B cell (primary cell): ENCODE results near the gene ABI2. TPM values are rescaled to one million over a fixed set of nuclear protein-coding genes. Genes with fewer than 3 reads are reported as not detected.

ENCODE experiments used
- ATAC-seq: fragments of 200-7000 bp; cut with Tn5 transposase; one replicate; pipeline ENCODE4 v1.10.0; 2021; ENCODE audit warnings: low read depth, mild to moderate bottlenecking, moderate number of reproducible peaks, moderate library complexity
- CTCF ChIA-PET: fragments of 350-600 bp; sonication (Branson Sonifier 250); formaldehyde crosslinking; loops from one replicate; lab custom pipeline; 2021; ENCODE audit warnings: antibody characterized with exemption, inconsistent platforms; lab: Charles Lee
- POLR2A ChIA-PET: fragments of 350-600 bp; sonication (Branson Sonifier 250); formaldehyde crosslinking; loops from one replicate; lab custom pipeline; 2021; ENCODE audit warnings: antibody characterized with exemption; lab: Charles Lee
- DNase-seq: peaks from one replicate; pipeline ENCODE4 v3.0.0; 2013
- H2AFZ ChIP-seq: 2 replicates; pipeline ENCODE4 v1.6.1; 2012; ENCODE audit warnings: mild to moderate bottlenecking, low read depth, low read length; ENCODE audit not compliant: insufficient read depth, poor library complexity, severe bottlenecking
- H3K27ac ChIP-seq, 2 donors: 1 replicate in 1 of 2; 2 replicates in 1 of 2; pipeline ENCODE4 v1.5.1; 2012 to 2013; ENCODE audit warnings: low read length in 2 of 2, mild to moderate bottlenecking in 2 of 2, moderate library complexity in 1 of 2
- H3K27me3 ChIP-seq, 4 experiments: fragments of 200-600 bp in 1 of 4; sonication (generic) in 1 of 4; replicated peaks in 1 of 4; 1 replicate in 2 of 4; 2 replicates in 2 of 4; pipeline versions ENCODE4 v1.6.1 to v1.7.0; 2013 to 2016; ENCODE audit warnings: low read length in 3 of 4, mild to moderate bottlenecking in 2 of 4, mixed read lengths in 1 of 4, moderate library complexity in 1 of 4; ENCODE audit not compliant: insufficient read depth in 4 of 4, control insufficient read depth in 3 of 4; ENCODE audit errors: control extremely low read depth in 1 of 4
- H3K36me3 ChIP-seq, 2 experiments: replicated peaks in 1 of 2; 1 replicate in 1 of 2; 2 replicates in 1 of 2; pipeline versions ENCODE4 v1.6.1 to v1.7.1; 2013; ENCODE audit warnings: low read length in 1 of 2; ENCODE audit not compliant: insufficient read depth in 2 of 2, control insufficient read depth in 1 of 2; ENCODE audit errors: control extremely low read depth in 1 of 2, extremely low read depth in 1 of 2
- H3K4me1 ChIP-seq, 2 donors: fragments of 200-600 bp in 1 of 2; sonication (generic) in 1 of 2; 1 replicate in 1 of 2; 2 replicates in 1 of 2; pipeline versions ENCODE4 v1.5.1 to v1.6.1; 2013 to 2017; ENCODE audit warnings: low read length in 2 of 2; ENCODE audit not compliant: control insufficient read depth in 2 of 2, insufficient read depth in 2 of 2
- H3K4me2 ChIP-seq: replicated peaks from 2 replicates; pipeline ENCODE3; 2012; ENCODE audit warnings: mild to moderate bottlenecking, low read depth, low read length; ENCODE audit not compliant: poor library complexity, severe bottlenecking
- H3K4me3 ChIP-seq, 5 experiments: fragments of 200-600 bp in 1 of 5; sonication (generic) in 1 of 5; 1 replicate in 3 of 5; 2 replicates in 2 of 5; pipeline versions ENCODE4 v1.5.1 to v1.7.0; 2011 to 2016; ENCODE audit warnings: low read length in 4 of 5, mild to moderate bottlenecking in 4 of 5, low read depth in 2 of 5, control low read depth in 1 of 5, moderate library complexity in 1 of 5; ENCODE audit not compliant: insufficient read depth in 1 of 5; ENCODE audit errors: control extremely low read depth in 1 of 5, extremely low read depth in 1 of 5
- H3K79me2 ChIP-seq: fragments of 200-600 bp; sonication (generic); one replicate; pipeline ENCODE4 v1.6.0; 2016; ENCODE audit warnings: low read length; ENCODE audit not compliant: control insufficient read depth, insufficient read depth
- H3K9ac ChIP-seq: fragments of 200-600 bp; sonication (generic); 2 replicates; pipeline ENCODE4 v1.6.1; 2017; ENCODE audit warnings: mild to moderate bottlenecking, low read length, moderate library complexity
- H3K9me3 ChIP-seq, 3 donors: one replicate each; pipeline versions ENCODE4 v1.6.1 to v1.7.1; 2013; ENCODE audit warnings: low read length in 2 of 3; ENCODE audit not compliant: control insufficient read depth in 2 of 3, insufficient read depth in 1 of 3; ENCODE audit errors: control extremely low read depth in 1 of 3
- H4K20me1 ChIP-seq: 2 replicates; pipeline ENCODE4 v1.6.0; 2012; ENCODE audit warnings: mild to moderate bottlenecking, low read length; ENCODE audit not compliant: insufficient read depth, control insufficient read depth, poor library complexity, severe bottlenecking
- H3K27ac Mint-ChIP-seq: one replicate; pipeline ENCODE4 v1.8.0; 2021; ENCODE audit warnings: mixed read lengths
- H3K27me3 Mint-ChIP-seq: one replicate; pipeline ENCODE4 v1.8.0; 2021; ENCODE audit warnings: mixed read lengths
- H3K4me1 Mint-ChIP-seq: one replicate; pipeline ENCODE4 v1.8.0; 2021; ENCODE audit warnings: mixed read lengths
- H3K4me3 Mint-ChIP-seq: one replicate; pipeline ENCODE4 v1.8.0; 2021; ENCODE audit warnings: mixed read lengths
- H3K9me3 Mint-ChIP-seq: one replicate; pipeline ENCODE4 v1.8.0; 2022; ENCODE audit warnings: mixed read lengths; ENCODE audit not compliant: insufficient read depth
- EZH2 ChIP-seq: IDR thresholded peaks from 2 replicates; pipeline ENCODE4 v1.6.1; 2012; ENCODE audit warnings: borderline replicate concordance, low read depth, mild to moderate bottlenecking, moderate library complexity, low read length; ENCODE audit not compliant: insufficient read depth, poor library complexity, severe bottlenecking
- WGBS: methylation state at CpG from one replicate; pipeline ENCODE4 v1.1.5; 2013; ENCODE audit warnings: missing lambda C conversion rate; ENCODE audit not compliant: insufficient coverage; 5-methylcytosine and 5-hydroxymethylcytosine counted together
- intact Hi-C: fragments of 100-400 bp; cut with micrococcal nuclease; formaldehyde crosslinking; loops from one replicate; pipeline ENCODE4 v1.10.0; 2022
- polyA plus RNA-seq: library from polyadenylated mRNA; depleted of rRNA; stranded (reverse); fragments of >200 nt; gene quantifications from 2 replicates; pipeline ENCODE4 v1.2.3, GENCODE V29; 2012
- total RNA-seq, 2 donors: library from RNA; stranded (reverse); fragments of 120-200 nt in 1 of 2; gene quantifications; 1 replicate in 1 of 2; 2 replicates in 1 of 2; pipeline versions ENCODE4 v1.2.3 to v1.2.4, GENCODE V29; 2013 to 2022
- TF ChIP-seq, protein P1 (sequence below): fragments of 200-600 bp; IDR thresholded peaks from one replicate; pipeline ENCODE4 v1.8.0; 2022; ENCODE audit warnings: antibody characterized with exemption, mild to moderate bottlenecking

Gene ABI2
- total and polyA plus RNA-seq, 2 donors (not counting 1 experiment from before 2014, with no cell fraction given) = 6.8 to 32.7 TPM

DNA sequence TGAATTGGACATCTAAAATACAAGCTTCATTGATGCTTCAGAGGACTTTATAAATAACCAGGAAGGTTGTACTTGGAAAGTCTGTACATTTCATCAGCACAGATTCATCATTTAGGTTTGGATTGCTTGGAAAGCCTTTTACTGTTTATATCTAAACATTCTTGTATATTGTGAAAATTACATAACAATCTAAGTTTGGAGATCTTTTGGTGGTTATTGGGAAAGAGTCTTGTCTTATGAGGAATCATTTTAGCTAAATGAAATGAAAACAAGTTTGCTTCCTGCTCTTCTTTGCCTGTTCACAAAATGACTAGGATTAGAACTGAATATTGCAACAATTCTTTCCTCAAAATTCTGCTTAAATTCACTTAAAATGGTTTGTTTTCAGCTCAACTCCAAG is 79.3 kb downstream of the ABI2 start:
- Mint-ChIP-seq H3K27me3 (no peaks in the 10 kb centered on the region), H3K9me3 (no peaks in the 10 kb centered on the region), H3K27ac (no peak overlapping the region), H3K4me3 (no peak overlapping the region), H3K4me1 (no peaks in the 10 kb centered on the region)
- Histone ChIP-seq H3K4me2 (no peak overlapping the region), H3K4me1 (no peaks in the 10 kb centered on the region), H3K36me3 (no peaks in the 10 kb centered on the region), H2AFZ (no peak overlapping the region), H3K9me3 (no peaks in the 10 kb centered on the region), H3K4me3 (no peak overlapping the region), H3K27me3 (no peaks in the 10 kb centered on the region), H3K79me2 (no peaks in the 10 kb centered on the region), H3K9ac (no peak overlapping the region), H3K27ac (no peak overlapping the region), H4K20me1 (no peaks in the 10 kb centered on the region)
- TF ChIP-seq, protein P1, sequence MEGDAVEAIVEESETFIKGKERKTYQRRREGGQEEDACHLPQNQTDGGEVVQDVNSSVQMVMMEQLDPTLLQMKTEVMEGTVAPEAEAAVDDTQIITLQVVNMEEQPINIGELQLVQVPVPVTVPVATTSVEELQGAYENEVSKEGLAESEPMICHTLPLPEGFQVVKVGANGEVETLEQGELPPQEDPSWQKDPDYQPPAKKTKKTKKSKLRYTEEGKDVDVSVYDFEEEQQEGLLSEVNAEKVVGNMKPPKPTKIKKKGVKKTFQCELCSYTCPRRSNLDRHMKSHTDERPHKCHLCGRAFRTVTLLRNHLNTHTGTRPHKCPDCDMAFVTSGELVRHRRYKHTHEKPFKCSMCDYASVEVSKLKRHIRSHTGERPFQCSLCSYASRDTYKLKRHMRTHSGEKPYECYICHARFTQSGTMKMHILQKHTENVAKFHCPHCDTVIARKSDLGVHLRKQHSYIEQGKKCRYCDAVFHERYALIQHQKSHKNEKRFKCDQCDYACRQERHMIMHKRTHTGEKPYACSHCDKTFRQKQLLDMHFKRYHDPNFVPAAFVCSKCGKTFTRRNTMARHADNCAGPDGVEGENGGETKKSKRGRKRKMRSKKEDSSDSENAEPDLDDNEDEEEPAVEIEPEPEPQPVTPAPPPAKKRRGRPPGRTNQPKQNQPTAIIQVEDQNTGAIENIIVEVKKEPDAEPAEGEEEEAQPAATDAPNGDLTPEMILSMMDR = no peak
- TF ChIP-seq EZH2 = no peak
- ChIA-PET POLR2A (no interaction called here), CTCF (no interaction called here)
- intact Hi-C loops = no loop called here
- no peak for DNase-seq
- ATAC-seq = no peak

DNA sequence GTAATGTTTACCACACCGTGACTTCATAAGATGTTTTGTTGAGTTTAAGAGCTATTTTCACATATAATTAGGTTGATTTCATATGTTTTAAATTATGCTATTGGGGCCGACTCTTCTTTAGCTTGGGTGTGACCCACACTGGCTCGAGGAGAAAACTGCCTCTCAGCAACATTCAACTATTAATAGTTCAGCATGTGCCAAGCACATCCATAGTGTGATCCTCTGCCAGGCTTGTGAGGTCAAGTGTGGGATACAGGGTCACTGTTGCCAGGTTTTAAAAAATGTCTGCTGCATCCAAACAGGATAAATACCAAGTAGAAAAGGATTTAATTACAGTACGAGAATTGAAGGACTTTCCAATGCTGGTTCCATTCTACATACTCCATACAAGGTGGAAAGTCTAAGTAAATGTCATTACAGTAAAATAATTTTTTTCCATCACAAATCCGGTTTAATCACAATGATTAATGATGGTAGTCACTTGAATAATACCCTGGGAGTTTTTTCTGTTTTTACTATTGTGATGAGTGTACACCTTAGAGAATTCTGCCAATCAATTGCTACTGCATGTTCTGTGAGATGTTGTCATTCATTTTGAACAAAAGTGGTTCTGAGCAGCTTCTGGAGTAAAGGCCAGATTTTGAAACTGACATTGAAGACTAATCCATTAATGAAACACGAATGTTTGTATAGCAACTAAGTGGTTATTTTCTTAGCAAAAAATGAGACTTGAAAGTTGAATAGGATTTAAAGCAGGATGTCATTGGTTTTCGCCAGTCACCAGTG is 84.5 kb downstream of the ABI2 start:
- Mint-ChIP-seq H3K4me3 (no peak overlapping the region), H3K27ac (no peak overlapping the region), H3K4me1 (no peaks in the 10 kb centered on the region), H3K9me3 (no peaks in the 10 kb centered on the region), H3K27me3 (no peaks in the 10 kb centered on the region)
- no peaks in the 10 kb centered on the region for H3K4me1 ChIP-seq
- H3K9ac ChIP-seq = no peak overlapping the region
- H2AFZ ChIP-seq = no peak overlapping the region
- H3K79me2 ChIP-seq = no peaks in the 10 kb centered on the region
- no peak for DNase-seq
- no peak overlapping the region for H3K4me3 ChIP-seq
- no peaks in the 10 kb centered on the region for H3K9me3 ChIP-seq
- peaks cover 2 to 3% of the 10 kb centered on the region in 2 experiments for H3K36me3 ChIP-seq
- ChIA-PET POLR2A (no interaction called here), CTCF (no interaction called here)
- intact Hi-C loops = no loop called here
- no peak for ATAC-seq
- no peak overlapping the region for H3K4me2 ChIP-seq
- TF ChIP-seq, protein P1 = no peak
- no peak for TF ChIP-seq EZH2
- 86% methylated on average over 1 of the region's 7 CpGs for whole genome bisulfite sequencing
- H3K27me3 ChIP-seq = no peaks in the 10 kb centered on the region
- no peak overlapping the region for H3K27ac ChIP-seq
- no peaks in the 10 kb centered on the region for H4K20me1 ChIP-seq
